ENCODE measurements around the gene POU2F3.
A peak's percentile ranks its signal among the peaks of the same experiment; 100 is the strongest.

The POU2F3 gene

GRCh38 chr11:120223793-120224192 lies 16.1 kb upstream of the POU2F3 start:
- intact Hi-C loops (cut with DNase I): no loop called here
- no peak for DNase-seq

- intact Hi-C loops (cut with DNase I): no loop called here
Observed at GRCh38 chr11:120224361-120224760, 15.6 kb upstream of the POU2F3 start.

GRCh38 chr11:120224972-120225909 lies 14.7 kb upstream of the POU2F3 start:
- peak in 1 of 10 donors; percentile 81 for DNase-seq
- intact Hi-C loops (cut with DNase I): no loop called here

More at GRCh38 chr11:120224361-120224760, 15.6 kb upstream of the POU2F3 start:
- DNase-seq: peak in 1 of 10 donors; percentile 24

- intact Hi-C loops (cut with DNase I): no loop called here
- peak in 1 of 10 donors; percentile 35 for DNase-seq
Observed at GRCh38 chr11:120226242-120226641, 13.7 kb upstream of the POU2F3 start.

GRCh38 chr11:120226714-120227113 lies 13.2 kb upstream of the POU2F3 start:
- intact Hi-C loops (cut with DNase I): no loop called here
- peak in 1 of 10 donors; percentile 71 for DNase-seq

- intact Hi-C loops (cut with DNase I): no loop called here
- peak in 1 of 10 donors; percentile 84 for DNase-seq
Observed at GRCh38 chr11:120227228-120227852, 12.6 kb upstream of the POU2F3 start.

- DNase-seq: peak in 2 of 10 donors; percentile 64 to 80
- intact Hi-C loops (cut with DNase I): no loop called here
Observed at GRCh38 chr11:120228794-120229384, 11.1 kb upstream of the POU2F3 start.

GRCh38 chr11:120229451-120230424 lies 10.2 kb upstream of the POU2F3 start:
- intact Hi-C loops (cut with DNase I): loop anchor here (1.0 kb wide), 1 partner anchor 57 kb away; no protein-coding TSS in a partner anchor

GRCh38 chr11:120230433-120231071 lies 9.4 kb upstream of the POU2F3 start:
- peak in 2 of 10 donors; percentile 26 to 49 for DNase-seq
- intact Hi-C loops (cut with DNase I): loop anchor here (1.0 kb wide), 1 partner anchor 58 kb away; no protein-coding TSS in a partner anchor

More at GRCh38 chr11:120229451-120230424, 10.2 kb upstream of the POU2F3 start:
- peak in 6 of 10 donors; percentile 44 to 76 (median 59) for DNase-seq

- intact Hi-C loops (cut with DNase I): no loop called here
Observed at GRCh38 chr11:120231963-120232362, 8.0 kb upstream of the POU2F3 start.

GRCh38 chr11:120233207-120233803 lies 6.6 kb upstream of the POU2F3 start:
- intact Hi-C loops (cut with DNase I): no loop called here
- DNase-seq: peak in 2 of 10 donors; percentile 40 to 62

More at GRCh38 chr11:120231963-120232362, 8.0 kb upstream of the POU2F3 start:
- DNase-seq: peak in 2 of 10 donors; percentile 49 to 50

- intact Hi-C loops (cut with DNase I): loop anchor here (5.0 kb wide), 1 partner anchor 67 kb away; no protein-coding TSS in a partner anchor
- DNase-seq: peak in 4 of 10 donors; percentile 38 to 91 (median 71)
Observed at GRCh38 chr11:120235024-120235628, 4.8 kb upstream of the POU2F3 start.

GRCh38 chr11:120236169-120237107 lies 3.5 kb upstream of the POU2F3 start:
- no peak for DNase-seq
- intact Hi-C loops (cut with DNase I): loop anchor here (5.0 kb wide), 1 partner anchor 66 kb away; no protein-coding TSS in a partner anchor

GRCh38 chr11:120238968-120239620 lies 846 bp upstream of the POU2F3 start:
- peak in 2 of 10 donors; percentile 9 to 50 for DNase-seq
- intact Hi-C loops (cut with DNase I): loop anchor here (5.0 kb wide), 1 partner anchor 63 kb away; no protein-coding TSS in a partner anchor

GRCh38 chr11:120240866-120241265 lies 926 bp downstream of the POU2F3 start:
- peak in 1 of 10 donors; percentile 75 for DNase-seq
- intact Hi-C loops (cut with DNase I): no loop called here

GRCh38 chr11:120241277-120241676 lies 1.3 kb downstream of the POU2F3 start:
- intact Hi-C loops (cut with DNase I): no loop called here
- DNase-seq: peak in 1 of 10 donors; percentile 52

Data from posterior cingulate gyrus (tissue), 11 donors.